ENCODE measurements around the gene OTOA.

The OTOA gene

DNA sequence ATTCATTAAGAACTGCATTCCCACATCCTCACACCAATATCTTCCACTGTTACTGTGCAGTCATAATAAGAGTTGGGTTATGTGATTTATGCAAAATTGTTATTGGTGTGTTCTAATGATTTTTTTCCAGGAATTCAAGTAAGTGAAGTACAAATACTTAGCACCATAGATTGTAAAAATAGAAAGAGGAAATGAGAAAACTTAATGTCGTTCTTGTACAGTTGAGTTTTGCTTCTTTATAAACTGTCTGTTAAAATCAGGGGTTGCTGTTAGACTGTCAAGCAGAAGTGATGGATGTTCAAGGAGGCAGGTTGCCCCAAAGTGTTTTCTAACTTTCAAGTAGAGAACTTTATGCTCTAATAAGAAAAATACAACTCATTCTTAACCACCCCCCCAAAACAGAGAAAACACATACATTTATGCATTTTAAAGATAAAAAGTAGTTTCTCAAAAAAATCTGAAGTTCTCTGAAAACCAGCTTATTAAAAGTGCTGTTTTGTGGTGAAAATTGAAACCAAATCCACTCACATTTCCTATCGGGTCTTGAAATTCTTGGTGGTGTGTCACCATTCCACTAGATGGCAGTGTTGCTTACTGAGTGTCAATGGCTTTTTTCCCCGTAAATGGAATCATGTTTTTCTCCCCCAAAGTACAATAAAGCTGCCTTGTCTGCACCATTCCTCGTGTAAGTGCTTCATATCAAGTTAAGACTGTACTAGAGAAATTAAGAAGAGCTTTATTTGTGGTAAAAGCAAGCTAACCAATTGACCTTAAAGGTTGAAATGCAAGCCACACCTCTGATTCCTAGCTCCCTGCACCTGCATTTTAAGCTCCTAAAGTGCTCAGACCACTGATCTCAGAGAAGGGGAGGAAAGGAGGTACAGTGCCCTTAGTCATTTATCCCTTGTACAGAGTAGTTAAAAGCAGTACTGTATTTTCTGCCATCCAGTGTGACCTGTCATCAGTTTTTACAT is 6.7 kb upstream of the OTOA start:
- TF ChIP-seq TEAD4 (IDR thresholded peaks at IDR 0.05), result no peak
- peak; percentile 72 for TF ChIP-seq RAD21 (IDR thresholded peaks at IDR 0.05; ENCODE audit: low read depth)

DNA sequence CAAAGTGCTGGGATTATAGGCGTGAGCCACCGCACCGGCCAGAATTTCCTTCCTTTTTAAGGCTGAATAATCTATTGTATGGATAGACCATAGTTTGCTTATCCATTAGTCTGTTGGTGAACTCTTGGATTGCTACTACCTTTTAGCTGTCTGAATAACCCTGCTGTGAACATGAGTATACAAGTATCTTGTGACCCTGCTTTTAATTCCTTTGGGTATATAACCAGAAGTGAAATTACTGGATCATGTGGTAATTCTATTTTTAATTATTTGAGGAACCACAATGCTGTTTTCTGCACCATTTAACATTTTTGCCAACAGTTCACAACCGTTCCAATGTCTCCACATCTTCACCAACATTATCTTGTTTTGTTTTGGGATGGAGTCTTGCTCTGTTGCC is 4.6 kb upstream of the OTOA start:
- TF ChIP-seq, protein P1, sequence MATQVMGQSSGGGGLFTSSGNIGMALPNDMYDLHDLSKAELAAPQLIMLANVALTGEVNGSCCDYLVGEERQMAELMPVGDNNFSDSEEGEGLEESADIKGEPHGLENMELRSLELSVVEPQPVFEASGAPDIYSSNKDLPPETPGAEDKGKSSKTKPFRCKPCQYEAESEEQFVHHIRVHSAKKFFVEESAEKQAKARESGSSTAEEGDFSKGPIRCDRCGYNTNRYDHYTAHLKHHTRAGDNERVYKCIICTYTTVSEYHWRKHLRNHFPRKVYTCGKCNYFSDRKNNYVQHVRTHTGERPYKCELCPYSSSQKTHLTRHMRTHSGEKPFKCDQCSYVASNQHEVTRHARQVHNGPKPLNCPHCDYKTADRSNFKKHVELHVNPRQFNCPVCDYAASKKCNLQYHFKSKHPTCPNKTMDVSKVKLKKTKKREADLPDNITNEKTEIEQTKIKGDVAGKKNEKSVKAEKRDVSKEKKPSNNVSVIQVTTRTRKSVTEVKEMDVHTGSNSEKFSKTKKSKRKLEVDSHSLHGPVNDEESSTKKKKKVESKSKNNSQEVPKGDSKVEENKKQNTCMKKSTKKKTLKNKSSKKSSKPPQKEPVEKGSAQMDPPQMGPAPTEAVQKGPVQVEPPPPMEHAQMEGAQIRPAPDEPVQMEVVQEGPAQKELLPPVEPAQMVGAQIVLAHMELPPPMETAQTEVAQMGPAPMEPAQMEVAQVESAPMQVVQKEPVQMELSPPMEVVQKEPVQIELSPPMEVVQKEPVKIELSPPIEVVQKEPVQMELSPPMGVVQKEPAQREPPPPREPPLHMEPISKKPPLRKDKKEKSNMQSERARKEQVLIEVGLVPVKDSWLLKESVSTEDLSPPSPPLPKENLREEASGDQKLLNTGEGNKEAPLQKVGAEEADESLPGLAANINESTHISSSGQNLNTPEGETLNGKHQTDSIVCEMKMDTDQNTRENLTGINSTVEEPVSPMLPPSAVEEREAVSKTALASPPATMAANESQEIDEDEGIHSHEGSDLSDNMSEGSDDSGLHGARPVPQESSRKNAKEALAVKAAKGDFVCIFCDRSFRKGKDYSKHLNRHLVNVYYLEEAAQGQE (IDR thresholded peaks at IDR 0.05; ENCODE audit: low read depth), result no peak
- TF ChIP-seq TEAD4 (IDR thresholded peaks at IDR 0.05), result no peak
- no peak for TF ChIP-seq CREB1 (IDR thresholded peaks at IDR 0.05; ENCODE audit: low read depth)
- no peak for TF ChIP-seq TCF12 (IDR thresholded peaks at IDR 0.05; ENCODE audit: low read depth)
- TF ChIP-seq ZBTB7A (IDR thresholded peaks at IDR 0.05; ENCODE audit: low read depth), result no peak
- no peak for TF ChIP-seq FOXM1 (IDR thresholded peaks at IDR 0.05; ENCODE audit: borderline replicate concordance, low read depth)
- TF ChIP-seq EGR1 (IDR thresholded peaks at IDR 0.05), result no peak
- TF ChIP-seq RAD21 (IDR thresholded peaks at IDR 0.05; ENCODE audit: low read depth), result no peak
- no peak for TF ChIP-seq CEBPB (IDR thresholded peaks at IDR 0.05)
- TF ChIP-seq, protein P2, sequence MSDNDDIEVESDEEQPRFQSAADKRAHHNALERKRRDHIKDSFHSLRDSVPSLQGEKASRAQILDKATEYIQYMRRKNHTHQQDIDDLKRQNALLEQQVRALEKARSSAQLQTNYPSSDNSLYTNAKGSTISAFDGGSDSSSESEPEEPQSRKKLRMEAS (IDR thresholded peaks at IDR 0.05), result no peak
- TF ChIP-seq EP300 (IDR thresholded peaks at IDR 0.05; ENCODE audit: borderline replicate concordance), result no peak
- no peak for TF ChIP-seq YY1 (IDR thresholded peaks at IDR 0.05; ENCODE audit: low read depth)
- TF ChIP-seq, protein P3, sequence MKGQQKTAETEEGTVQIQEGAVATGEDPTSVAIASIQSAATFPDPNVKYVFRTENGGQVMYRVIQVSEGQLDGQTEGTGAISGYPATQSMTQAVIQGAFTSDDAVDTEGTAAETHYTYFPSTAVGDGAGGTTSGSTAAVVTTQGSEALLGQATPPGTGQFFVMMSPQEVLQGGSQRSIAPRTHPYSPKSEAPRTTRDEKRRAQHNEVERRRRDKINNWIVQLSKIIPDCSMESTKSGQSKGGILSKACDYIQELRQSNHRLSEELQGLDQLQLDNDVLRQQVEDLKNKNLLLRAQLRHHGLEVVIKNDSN (IDR thresholded peaks at IDR 0.05), result no peak
- no peak for TF ChIP-seq NFIC (IDR thresholded peaks at IDR 0.05)
- no peak for TF ChIP-seq TAF1 (IDR thresholded peaks at IDR 0.05; ENCODE audit: low read depth)

DNA sequence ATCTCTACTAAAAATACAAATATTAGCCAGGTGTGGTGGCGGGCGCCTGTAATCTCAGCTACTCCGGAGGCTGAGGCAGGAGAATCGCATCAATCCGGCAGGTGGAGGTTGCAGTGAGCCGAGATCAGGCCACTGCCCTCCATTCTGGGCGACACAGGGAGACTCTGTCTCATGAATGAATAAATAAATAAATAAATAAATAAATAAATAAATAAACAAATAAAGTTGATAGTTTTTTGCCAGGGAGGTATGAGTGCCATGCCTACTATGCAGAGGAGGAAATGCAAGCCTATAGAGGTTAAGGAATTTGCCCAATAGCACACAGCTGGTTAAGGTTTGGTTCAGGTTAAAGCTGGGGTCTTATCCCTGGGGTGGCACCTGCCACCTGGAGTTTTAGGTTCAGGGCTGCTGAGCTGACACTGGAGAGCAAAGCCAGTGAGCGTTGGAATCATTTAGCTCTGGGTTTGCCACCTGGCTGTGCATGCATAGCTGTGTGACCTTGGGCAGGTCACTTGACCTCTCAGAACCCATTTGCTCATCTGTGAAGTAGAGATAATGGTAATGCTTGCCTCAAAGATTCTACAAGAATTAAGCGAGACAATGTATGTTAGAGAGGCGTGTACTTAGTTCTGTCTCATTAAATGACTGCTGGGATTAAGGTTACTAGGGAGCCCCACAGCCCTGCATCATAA is 1.2 kb downstream of the OTOA start:
- TF ChIP-seq EGR1 (IDR thresholded peaks at IDR 0.05), result no peak
- no peak for TF ChIP-seq ZBTB7A (IDR thresholded peaks at IDR 0.05; ENCODE audit: low read depth)
- TF ChIP-seq EP300 (IDR thresholded peaks at IDR 0.05; ENCODE audit: borderline replicate concordance), result no peak
- TF ChIP-seq, protein P2 (IDR thresholded peaks at IDR 0.05), result no peak
- TF ChIP-seq TEAD4 (IDR thresholded peaks at IDR 0.05), result no peak
- TF ChIP-seq YY1 (IDR thresholded peaks at IDR 0.05; ENCODE audit: low read depth), result no peak
- TF ChIP-seq, protein P1 (IDR thresholded peaks at IDR 0.05; ENCODE audit: low read depth), result no peak
- TF ChIP-seq, protein P3 (IDR thresholded peaks at IDR 0.05), result no peak
- TF ChIP-seq NFIC (IDR thresholded peaks at IDR 0.05), result no peak
- no peak for TF ChIP-seq TAF1 (IDR thresholded peaks at IDR 0.05; ENCODE audit: low read depth)
- TF ChIP-seq CEBPB (IDR thresholded peaks at IDR 0.05), result no peak
- TF ChIP-seq TCF12 (IDR thresholded peaks at IDR 0.05; ENCODE audit: low read depth), result no peak
- no peak for TF ChIP-seq CREB1 (IDR thresholded peaks at IDR 0.05; ENCODE audit: low read depth)
- no peak for TF ChIP-seq FOXM1 (IDR thresholded peaks at IDR 0.05; ENCODE audit: borderline replicate concordance, low read depth)
- no peak for TF ChIP-seq RAD21 (IDR thresholded peaks at IDR 0.05; ENCODE audit: low read depth)

DNA sequence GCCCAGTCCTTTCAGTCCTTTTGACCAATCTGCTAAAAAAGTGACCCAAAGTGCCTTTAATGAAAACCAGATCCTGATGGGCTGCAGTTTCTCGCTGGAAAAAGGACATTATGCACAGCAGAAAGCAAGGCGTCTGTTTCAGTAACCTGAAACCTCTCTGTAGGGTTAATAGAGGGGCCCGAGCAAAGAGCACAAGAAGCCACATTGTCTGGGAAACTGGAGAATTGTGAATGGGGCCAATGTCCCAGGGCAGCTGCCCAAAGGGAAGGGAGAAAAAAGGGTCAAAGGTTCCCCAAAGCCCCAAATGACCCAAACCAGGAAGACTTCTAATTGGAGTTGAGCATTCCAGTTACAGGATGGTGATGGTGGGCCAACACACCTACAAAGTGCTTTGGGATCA is 3.0 kb downstream of the OTOA start:
- TF ChIP-seq CEBPB (IDR thresholded peaks at IDR 0.05) (no peak), EP300 (IDR thresholded peaks at IDR 0.05; ENCODE audit: borderline replicate concordance) (no peak), ZBTB7A (IDR thresholded peaks at IDR 0.05; ENCODE audit: low read depth) (no peak), NFIC (IDR thresholded peaks at IDR 0.05) (no peak), CREB1 (IDR thresholded peaks at IDR 0.05; ENCODE audit: low read depth) (no peak), YY1 (IDR thresholded peaks at IDR 0.05; ENCODE audit: low read depth) (no peak), EGR1 (IDR thresholded peaks at IDR 0.05) (no peak), RAD21 (IDR thresholded peaks at IDR 0.05; ENCODE audit: low read depth) (no peak), TEAD4 (IDR thresholded peaks at IDR 0.05) (no peak), FOXM1 (IDR thresholded peaks at IDR 0.05; ENCODE audit: borderline replicate concordance, low read depth) (no peak), TAF1 (IDR thresholded peaks at IDR 0.05; ENCODE audit: low read depth) (no peak), TCF12 (IDR thresholded peaks at IDR 0.05; ENCODE audit: low read depth) (no peak)
- TF ChIP-seq, protein P3 (IDR thresholded peaks at IDR 0.05), result no peak
- TF ChIP-seq, protein P1 (IDR thresholded peaks at IDR 0.05; ENCODE audit: low read depth), result no peak
- TF ChIP-seq, protein P2 (IDR thresholded peaks at IDR 0.05), result no peak

Data from Ishikawa (cell line).